AG09319 (cell line): ENCODE results near the gene DNMT1.

Experiments
- DNase-seq: peaks from one replicate; pipeline ENCODE4 v3.0.0-alpha.2; 2010; ENCODE audit warnings: low read depth; ENCODE audit errors: extremely low read depth
- TF ChIP-seq, protein P1 (sequence below): IDR thresholded peaks from 2 replicates; pipeline ENCODE4 v1.5.1; 2011; ENCODE audit warnings: low read depth, mild to moderate bottlenecking, inconsistent platforms, low read length, moderate library complexity

The DNMT1 gene

DNA sequence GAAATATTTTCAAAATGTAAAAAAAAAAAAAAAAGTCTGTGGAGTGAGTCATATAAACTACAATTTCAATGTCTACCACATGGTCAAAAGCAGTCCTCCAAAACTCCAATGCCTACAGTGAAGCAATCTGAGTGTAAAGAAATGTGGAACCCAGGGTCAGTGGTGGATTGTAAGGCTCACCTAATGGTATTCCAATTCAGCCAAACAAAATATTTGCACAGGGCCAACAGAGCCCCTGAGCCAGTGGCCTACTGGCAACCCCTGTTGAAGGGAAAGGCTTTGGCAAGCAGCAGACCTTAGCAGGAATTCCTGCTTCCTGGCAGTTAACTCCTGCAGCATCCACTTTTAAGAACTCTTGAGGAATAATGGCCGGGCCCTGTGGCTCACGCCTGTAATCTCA, 3.4 kb downstream of the DNMT1 start:
- DNase-seq: peak; percentile 77
- TF ChIP-seq, protein P1, sequence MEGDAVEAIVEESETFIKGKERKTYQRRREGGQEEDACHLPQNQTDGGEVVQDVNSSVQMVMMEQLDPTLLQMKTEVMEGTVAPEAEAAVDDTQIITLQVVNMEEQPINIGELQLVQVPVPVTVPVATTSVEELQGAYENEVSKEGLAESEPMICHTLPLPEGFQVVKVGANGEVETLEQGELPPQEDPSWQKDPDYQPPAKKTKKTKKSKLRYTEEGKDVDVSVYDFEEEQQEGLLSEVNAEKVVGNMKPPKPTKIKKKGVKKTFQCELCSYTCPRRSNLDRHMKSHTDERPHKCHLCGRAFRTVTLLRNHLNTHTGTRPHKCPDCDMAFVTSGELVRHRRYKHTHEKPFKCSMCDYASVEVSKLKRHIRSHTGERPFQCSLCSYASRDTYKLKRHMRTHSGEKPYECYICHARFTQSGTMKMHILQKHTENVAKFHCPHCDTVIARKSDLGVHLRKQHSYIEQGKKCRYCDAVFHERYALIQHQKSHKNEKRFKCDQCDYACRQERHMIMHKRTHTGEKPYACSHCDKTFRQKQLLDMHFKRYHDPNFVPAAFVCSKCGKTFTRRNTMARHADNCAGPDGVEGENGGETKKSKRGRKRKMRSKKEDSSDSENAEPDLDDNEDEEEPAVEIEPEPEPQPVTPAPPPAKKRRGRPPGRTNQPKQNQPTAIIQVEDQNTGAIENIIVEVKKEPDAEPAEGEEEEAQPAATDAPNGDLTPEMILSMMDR: no peak

DNA sequence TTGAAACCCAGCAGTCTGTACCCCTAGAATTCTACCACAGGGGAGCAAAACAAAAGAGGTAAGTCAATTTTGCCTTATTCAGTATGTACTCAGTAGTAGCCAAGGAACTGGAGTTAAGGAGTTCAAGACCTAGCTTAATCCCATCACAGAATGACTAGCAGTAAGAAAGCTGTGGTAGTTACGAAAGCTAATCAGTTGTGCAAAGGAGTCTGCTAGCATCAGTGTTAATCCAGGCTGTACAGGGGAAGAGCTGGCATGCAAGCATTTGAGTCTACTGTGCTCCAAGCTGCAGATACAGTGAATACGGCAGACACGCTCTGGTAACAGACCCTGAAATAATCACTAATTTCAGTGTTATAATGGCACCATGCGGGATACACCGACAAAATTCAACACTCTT, 4.7 kb downstream of the DNMT1 start:
- DNase-seq: no peak
- TF ChIP-seq, protein P1: no peak

DNA sequence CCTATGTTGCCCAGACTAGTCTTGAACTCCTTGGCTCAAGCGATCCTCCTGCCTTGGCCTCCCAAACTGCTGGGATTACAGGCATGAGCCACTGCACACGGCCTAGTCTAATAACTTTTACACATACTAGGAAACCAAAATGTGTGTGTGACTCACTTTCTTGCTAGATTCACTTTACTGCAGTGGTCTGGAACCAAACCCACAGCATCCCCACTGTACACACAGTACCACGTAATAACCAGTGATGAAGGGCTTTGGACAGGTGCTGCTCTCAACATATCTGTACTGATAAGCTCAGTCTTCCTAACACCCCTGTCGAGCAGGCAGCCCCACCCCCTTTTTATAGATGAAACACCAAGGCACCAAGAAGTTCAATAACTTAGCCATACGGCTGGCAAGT, 5.1 kb downstream of the DNMT1 start:
- no peak for DNase-seq
- TF ChIP-seq, protein P1: no peak

DNA sequence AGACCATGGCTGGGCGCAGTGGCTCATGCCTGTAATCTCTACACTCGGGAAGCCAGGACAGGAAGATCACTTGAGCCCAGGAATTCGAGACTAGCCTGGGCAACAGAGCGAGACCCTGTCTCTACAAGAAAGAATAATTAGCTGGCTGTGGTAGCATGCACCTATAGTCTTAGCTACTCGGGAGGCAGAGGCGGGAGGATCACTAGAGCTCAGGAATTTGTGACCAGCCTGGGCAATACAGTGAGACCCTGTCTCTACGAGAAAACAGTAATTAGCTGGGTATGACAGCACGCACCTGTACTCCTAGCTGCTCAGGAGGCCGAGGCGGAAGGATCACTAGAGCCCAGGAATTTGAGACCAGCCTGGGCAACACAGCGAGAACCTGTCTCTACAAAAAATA, 7.4 kb downstream of the DNMT1 start:
- TF ChIP-seq, protein P1: no peak
- DNase-seq: no peak

DNA sequence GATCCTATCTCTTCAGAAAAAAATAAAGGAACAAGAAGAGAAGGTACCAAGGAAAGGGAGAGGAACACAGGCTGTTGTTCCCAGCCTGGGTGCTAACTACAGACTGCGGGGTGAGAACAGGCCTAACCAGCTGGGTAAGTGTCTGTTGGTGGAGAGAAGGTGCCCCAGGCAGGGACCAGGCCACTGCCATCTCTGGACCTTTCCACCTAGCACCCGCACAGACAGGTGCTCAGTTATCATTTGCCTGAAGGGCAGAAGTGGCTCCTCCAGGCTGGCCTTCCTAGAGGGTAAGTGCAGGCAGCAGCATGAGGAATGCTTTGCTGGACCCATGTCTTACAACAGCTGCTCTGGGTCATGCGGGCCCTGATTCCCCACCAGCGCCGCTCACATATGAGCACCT, 10.1 kb downstream of the DNMT1 start:
- TF ChIP-seq, protein P1: no peak
- DNase-seq: no peak

DNA sequence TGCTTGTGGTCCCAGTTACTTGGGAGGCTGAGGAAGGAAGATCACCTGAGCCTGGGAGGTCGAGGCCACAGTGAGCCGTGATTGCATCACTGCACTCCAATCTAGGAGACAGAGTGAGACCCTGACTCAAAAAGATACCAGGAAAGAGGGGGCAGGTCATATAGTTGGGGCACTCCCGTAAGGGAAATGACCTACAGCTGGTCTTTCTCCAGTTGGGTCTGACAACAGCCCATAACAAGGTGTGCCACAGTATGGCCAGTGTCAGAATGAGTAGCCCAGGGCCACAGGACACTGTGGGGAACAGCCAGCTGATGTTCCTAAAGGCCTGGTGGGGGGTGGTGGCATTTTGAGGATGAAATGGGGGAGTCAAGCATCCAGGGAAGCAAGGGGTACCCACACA, 10.8 kb downstream of the DNMT1 start:
- DNase-seq: no peak
- TF ChIP-seq, protein P1: no peak

DNA sequence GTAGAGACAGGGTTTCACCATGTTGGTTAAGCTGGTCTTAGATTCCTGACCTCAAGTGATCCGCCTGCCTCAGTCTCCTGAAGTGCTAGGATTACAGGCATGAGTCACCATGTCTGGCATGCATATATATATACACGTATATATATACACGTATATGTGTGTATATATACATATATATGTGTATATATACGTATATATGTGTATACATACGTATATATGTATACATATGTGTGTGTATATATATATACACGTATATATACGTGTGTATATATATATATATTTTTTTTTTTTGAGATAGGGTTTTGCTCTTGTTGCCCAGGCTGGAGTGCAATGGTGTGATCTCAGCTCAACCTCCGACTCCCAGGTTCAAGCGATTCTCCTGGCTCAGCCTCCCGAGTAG, 11.9 kb downstream of the DNMT1 start:
- TF ChIP-seq, protein P1: no peak
- no peak for DNase-seq
